Measurements from ENCODE around the gene FOXE3. TPM values are rescaled to one million over a fixed set of nuclear protein-coding genes. Genes with fewer than 3 reads are reported as not detected.

The FOXE3 gene
- total and polyA plus RNA-seq, 10 of the 15 experiments (the other 5 are each of a cell fraction or from before 2014, with no cell fraction given): 0.13 TPM; not detected in 9

DNA sequence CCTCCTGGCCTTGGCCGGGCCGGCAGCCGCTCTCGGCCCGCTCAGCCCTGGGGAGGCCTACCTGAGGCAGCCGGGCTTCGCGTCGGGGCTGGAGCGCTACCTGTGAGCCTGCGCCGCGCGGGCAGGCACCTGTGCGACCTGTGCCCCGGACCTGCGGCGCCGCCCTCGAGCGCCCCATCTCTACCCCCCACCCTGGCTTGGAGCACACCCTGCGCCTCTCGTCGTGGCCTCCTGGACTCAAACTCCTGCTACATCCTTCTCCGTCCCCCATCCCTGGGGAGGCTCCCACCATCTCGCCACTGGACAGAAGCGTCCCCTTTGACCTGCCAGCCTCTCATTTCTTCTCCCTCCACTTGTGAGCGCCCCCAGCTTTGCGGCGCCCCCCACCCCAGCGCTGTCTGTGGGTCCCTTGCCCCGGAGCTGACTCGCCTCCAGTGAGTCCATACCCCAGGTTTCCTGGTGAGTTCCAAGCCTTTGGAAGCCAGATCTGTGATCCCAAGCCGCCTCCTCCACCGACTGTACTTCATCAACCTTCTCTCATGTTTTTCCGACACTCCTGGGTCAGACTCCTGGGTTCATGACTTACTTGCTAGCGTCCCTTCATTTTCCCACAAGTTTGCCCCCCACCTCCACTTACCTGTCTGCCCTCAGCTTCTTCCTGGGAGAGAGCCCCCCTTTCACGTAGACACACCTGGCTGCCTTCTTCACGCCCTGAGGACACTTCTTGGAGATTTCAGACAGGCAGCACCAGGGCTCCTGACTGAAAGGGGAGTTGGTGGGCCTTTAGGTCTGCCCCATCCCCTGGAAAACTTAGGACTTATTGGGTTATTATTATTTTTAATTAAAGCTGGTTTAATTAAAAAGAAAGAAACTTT is 1.3 kb downstream of the FOXE3 start:
- ChIA-PET RAD21 (ENCODE audit: unreplicated experiment) (no interaction called here), POLR2A (no interaction called here), CTCF (interaction anchor here (0.7 to 1.2 kb wide), 3 partner anchors 14 to 28 kb away, joined by 3 to 5 read pairs (median 3); no protein-coding TSS in a partner anchor), SMC1A (ENCODE audit: uncharacterized antibody, unreplicated experiment) (interaction anchor here (0.8 kb wide), 1 partner anchor 15 kb away, joined by 3 read pairs; no protein-coding TSS in a partner anchor)
- peaks cover 5 to 8% of the 10 kb centered on the region in 2 experiments; a peak in 3 of 4 replicates for H3K27me3 ChIP-seq (replicated peaks in 1 of 2; ENCODE audit: control insufficient read depth in 2 of 2, insufficient read depth in 2 of 2, low read length in 1 of 2)
- BruUV-seq (replicated peaks): no TSS peak
- no peak overlapping the region for H3K4me3 ChIP-seq
- 73% methylated on average over 28 of the region's 39 CpGs for WGBS (ENCODE audit: insufficient coverage, insufficient replicate concordance, low lambda C conversion rate, missing lambda C conversion rate)
- no peaks in the 10 kb centered on the region for H3K36me3 ChIP-seq (ENCODE audit: control insufficient read depth in 2 of 2, insufficient read depth in 2 of 2, low read length in 1 of 2)
- H2AFZ ChIP-seq (ENCODE audit: control insufficient read depth, low read depth, low read length): no peak overlapping the region
- intact Hi-C loops (cut with micrococcal nuclease; ENCODE audit: unreplicated experiment): no loop called here
- peaks cover 5% of the 10 kb centered on the region; the same call in 1 of the 2 replicates for H3K4me1 ChIP-seq (ENCODE audit: control insufficient read depth, insufficient read depth, low read length)
- no peaks in the 10 kb centered on the region for H4K20me1 ChIP-seq (ENCODE audit: control insufficient read depth, insufficient read depth)
- in situ Hi-C loops (cut with MboI): no loop called here
- H3K9me3 ChIP-seq (replicated peaks; ENCODE audit: control insufficient read depth, insufficient read depth, low read length): no peaks in the 10 kb centered on the region
- TF ChIP-seq, protein P1, sequence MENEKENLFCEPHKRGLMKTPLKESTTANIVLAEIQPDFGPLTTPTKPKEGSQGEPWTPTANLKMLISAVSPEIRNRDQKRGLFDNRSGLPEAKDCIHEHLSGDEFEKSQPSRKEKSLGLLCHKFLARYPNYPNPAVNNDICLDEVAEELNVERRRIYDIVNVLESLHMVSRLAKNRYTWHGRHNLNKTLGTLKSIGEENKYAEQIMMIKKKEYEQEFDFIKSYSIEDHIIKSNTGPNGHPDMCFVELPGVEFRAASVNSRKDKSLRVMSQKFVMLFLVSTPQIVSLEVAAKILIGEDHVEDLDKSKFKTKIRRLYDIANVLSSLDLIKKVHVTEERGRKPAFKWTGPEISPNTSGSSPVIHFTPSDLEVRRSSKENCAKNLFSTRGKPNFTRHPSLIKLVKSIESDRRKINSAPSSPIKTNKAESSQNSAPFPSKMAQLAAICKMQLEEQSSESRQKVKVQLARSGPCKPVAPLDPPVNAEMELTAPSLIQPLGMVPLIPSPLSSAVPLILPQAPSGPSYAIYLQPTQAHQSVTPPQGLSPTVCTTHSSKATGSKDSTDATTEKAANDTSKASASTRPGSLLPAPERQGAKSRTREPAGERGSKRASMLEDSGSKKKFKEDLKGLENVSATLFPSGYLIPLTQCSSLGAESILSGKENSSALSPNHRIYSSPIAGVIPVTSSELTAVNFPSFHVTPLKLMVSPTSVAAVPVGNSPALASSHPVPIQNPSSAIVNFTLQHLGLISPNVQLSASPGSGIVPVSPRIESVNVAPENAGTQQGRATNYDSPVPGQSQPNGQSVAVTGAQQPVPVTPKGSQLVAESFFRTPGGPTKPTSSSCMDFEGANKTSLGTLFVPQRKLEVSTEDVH (IDR thresholded peaks at IDR 0.05; ENCODE audit: low read depth, partially characterized antibody): no peak
- TF ChIP-seq ZNF24 (IDR thresholded peaks at IDR 0.05) (no peak), CREM (IDR thresholded peaks at IDR 0.05; ENCODE audit: low read depth) (no peak), CHD2 (IDR thresholded peaks at IDR 0.05; ENCODE audit: borderline replicate concordance, low read depth, low read length) (no peak), ZNF622 (IDR thresholded peaks at IDR 0.05) (no peak), TCF3 (IDR thresholded peaks at IDR 0.05; ENCODE audit: borderline replicate concordance, insufficient read depth, low read depth, low read length) (no peak), BRCA1 (IDR thresholded peaks at IDR 0.05; ENCODE audit: low read depth, low read length) (no peak), POU2F2 (IDR thresholded peaks at IDR 0.05; ENCODE audit: borderline replicate concordance, low read depth, low read length) (no peak), GABPA (IDR thresholded peaks at IDR 0.05; ENCODE audit: low read depth) (no peak)
- ATAC-seq (no peak), FAIRE-seq (no peak), DNase-seq (ENCODE audit: low read depth, low spot score) (no peak)
- H3K4me2 ChIP-seq (ENCODE audit: control insufficient read depth, insufficient read depth): no peak overlapping the region
- H3K9ac ChIP-seq (ENCODE audit: control insufficient read depth, insufficient read depth, low read length): no peak overlapping the region
- no peak overlapping the region for H3K27ac ChIP-seq (ENCODE audit: control insufficient read depth, insufficient read depth)
- no peaks in the 10 kb centered on the region for H3K79me2 ChIP-seq (ENCODE audit: control insufficient read depth, insufficient read depth, low read length)
